B cell (primary cell): Measurements from ENCODE around the gene ITGAE.

Source experiments
- CTCF ChIP-seq: fragments of 200-600 bp; IDR thresholded peaks from one replicate; pipeline ENCODE4 v1.8.0; 2022; ENCODE audit warnings: antibody characterized with exemption, mild to moderate bottlenecking
- EZH2 ChIP-seq: IDR thresholded peaks from 2 replicates; pipeline ENCODE4 v1.6.1; 2012; ENCODE audit warnings: borderline replicate concordance, low read depth, mild to moderate bottlenecking, moderate library complexity, low read length; ENCODE audit not compliant: insufficient read depth, poor library complexity, severe bottlenecking

- TF ChIP-seq CTCF (no peak), EZH2 (no peak)
Observed at GRCh38 chr17:3818786-3819185, 17.8 kb upstream of the ITGAE start.
